GM12878 (cell line): ENCODE data around the gene EPB41L4A. TPM values are rescaled to one million over a fixed set of nuclear protein-coding genes. Genes with fewer than 3 reads are reported as not detected.

ENCODE experiments used
- ATAC-seq: fragments of 200-7000 bp; cut with Tn5 transposase; 3 replicates; pipeline ENCODE4 v1.9.1; 2020; ENCODE audit warnings: mild to moderate bottlenecking, moderate library complexity
- BruUV-seq: library from RNA; stranded (reverse); fragments of 400-500 nt; replicated peaks from 2 replicates; lab custom pipeline; 2021; lab: Mats Ljungman, UMichigan
- CTCF ChIA-PET: fragments of 300-600 bp; sonication (Branson Sonifier 250); formaldehyde crosslinking; extraction: SDS; loops from one replicate; lab custom pipeline; 2021; ENCODE audit warnings: inconsistent platforms; lab: Yijun Ruan, JAX
- POLR2A ChIA-PET: fragments of 350-600 bp; formaldehyde crosslinking; extraction: SDS; loops from one replicate; lab custom pipeline; 2021; ENCODE audit warnings: inconsistent platforms; lab: Charles Lee
- RAD21 ChIA-PET: fragments of 300-600 bp; sonication (Branson Sonifier 250); formaldehyde crosslinking; loops from one replicate; lab custom pipeline; 2023; ENCODE audit warnings: antibody characterized with exemption; ENCODE audit not compliant: unreplicated experiment; lab: Charles Lee
- SMC1A ChIA-PET: fragments of 300-600 bp; sonication (Branson Sonifier 250); formaldehyde crosslinking; loops from one replicate; lab custom pipeline; 2023; ENCODE audit not compliant: unreplicated experiment, uncharacterized antibody; lab: Charles Lee
- DNase-seq: peaks from one replicate; pipeline ENCODE4 v3.0.0-alpha.2; 2011; ENCODE audit warnings: low read depth, low spot score
- FAIRE-seq: peaks from 3 replicates; lab custom pipeline; 2011; peaks lifted over from hg19 to GRCh38; lab: Jason Lieb, UNC
- H2AFZ ChIP-seq: 2 replicates; pipeline ENCODE4 v1.6.0; 2011; ENCODE audit warnings: low read depth, low read length, control low read depth; ENCODE audit not compliant: control insufficient read depth
- H3K27ac ChIP-seq: 2 replicates; pipeline ENCODE4 v1.5.1; 2011; ENCODE audit warnings: control low read depth; ENCODE audit not compliant: control insufficient read depth, insufficient read depth
- H3K27me3 ChIP-seq, 2 experiments: replicated peaks in 1 of 2; 2 replicates each; pipeline versions ENCODE4 v1.6.0 to v1.6.1; 2011; ENCODE audit warnings: low read length in 1 of 2; ENCODE audit not compliant: control insufficient read depth in 2 of 2, insufficient read depth in 2 of 2
- H3K36me3 ChIP-seq, 2 experiments: 2 replicates each; pipeline ENCODE4 v1.5.1; 2011; ENCODE audit warnings: low read length in 1 of 2; ENCODE audit not compliant: control insufficient read depth in 2 of 2, insufficient read depth in 2 of 2
- H3K4me1 ChIP-seq: 2 replicates; pipeline ENCODE4 v1.6.1; 2011; ENCODE audit warnings: mild to moderate bottlenecking, low read length, moderate library complexity, mixed read lengths; ENCODE audit not compliant: control insufficient read depth, insufficient read depth
- H3K4me2 ChIP-seq: 2 replicates; pipeline ENCODE4 v1.6.0; 2011; ENCODE audit warnings: control low read depth; ENCODE audit not compliant: control insufficient read depth, insufficient read depth
- H3K4me3 ChIP-seq: fragments of 200-600 bp; sonication (generic); 2 replicates; pipeline ENCODE4 v1.5.1; 2016
- H3K79me2 ChIP-seq: 2 replicates; pipeline ENCODE4 v1.6.0; 2011; ENCODE audit warnings: low read length; ENCODE audit not compliant: control insufficient read depth, insufficient read depth
- H3K9ac ChIP-seq: 2 replicates; pipeline ENCODE4 v1.8.0; 2011; ENCODE audit warnings: low read length, control low read depth, mixed read lengths; ENCODE audit not compliant: control insufficient read depth, insufficient read depth
- H3K9me3 ChIP-seq: replicated peaks from 3 replicates; pipeline ENCODE4 v1.5.1; 2011; ENCODE audit warnings: mild to moderate bottlenecking, low read length; ENCODE audit not compliant: control insufficient read depth, insufficient read depth
- H4K20me1 ChIP-seq: 2 replicates; pipeline ENCODE4 v1.6.0; 2011; ENCODE audit not compliant: control insufficient read depth, insufficient read depth
- BACH1 ChIP-seq: fragments of 450-650 bp; IDR thresholded peaks from 2 replicates; pipeline ENCODE4 v1.6.1; 2017; ENCODE audit warnings: mild to moderate bottlenecking, borderline replicate concordance
- BCL11A ChIP-seq: IDR thresholded peaks from 2 replicates; pipeline ENCODE4 v1.6.1; 2011; ENCODE audit warnings: low read depth, low read length
- CBX5 ChIP-seq: sonication (generic); IDR thresholded peaks from 2 replicates; pipeline ENCODE4 v1.6.1; 2016; ENCODE audit warnings: low read depth, moderate library complexity, mild to moderate bottlenecking, inconsistent platforms
- CREB1 ChIP-seq: IDR thresholded peaks from 2 replicates; pipeline ENCODE4 v1.6.1; 2012; ENCODE audit warnings: low read depth, mild to moderate bottlenecking, inconsistent platforms
- FOXK2 ChIP-seq: fragments of 450-650 bp; IDR thresholded peaks from 2 replicates; pipeline ENCODE4 v1.6.1; 2017; ENCODE audit warnings: mild to moderate bottlenecking, moderate library complexity
- GATAD2B ChIP-seq: fragments of 450-650 bp; conservative IDR thresholded peaks from 2 replicates; pipeline ENCODE4 v1.6.1; 2017; ENCODE audit warnings: low read depth, mild to moderate bottlenecking, moderate library complexity
- JUNB ChIP-seq: IDR thresholded peaks from 2 replicates; pipeline ENCODE4 v1.6.1; 2016; ENCODE audit warnings: antibody characterized with exemption, mild to moderate bottlenecking
- MAX ChIP-seq: IDR thresholded peaks from 2 replicates; pipeline ENCODE4 v1.6.1; 2012; ENCODE audit warnings: low read depth, low read length, improper control_type of control experiment
- NBN ChIP-seq: fragments of 450-650 bp; IDR thresholded peaks from 2 replicates; pipeline ENCODE4 v1.6.1; 2016
- NKRF ChIP-seq: fragments of 450-650 bp; conservative IDR thresholded peaks from 2 replicates; pipeline ENCODE4 v1.6.1; 2017; ENCODE audit warnings: mild to moderate bottlenecking, moderate library complexity
- POLR2A ChIP-seq: IDR thresholded peaks from 2 replicates; pipeline ENCODE4 v1.6.1; 2011; ENCODE audit warnings: low read depth, mild to moderate bottlenecking, low read length
- RELA ChIP-seq: fragments of 450-650 bp; IDR thresholded peaks from 2 replicates; pipeline ENCODE4 v1.8.0; 2014; ENCODE audit warnings: borderline replicate concordance; ENCODE audit not compliant: partially characterized antibody
- SIX5 ChIP-seq: IDR thresholded peaks from 2 replicates; pipeline ENCODE4 v1.6.1; 2011; ENCODE audit warnings: mild to moderate bottlenecking, low read depth, low read length, moderate library complexity; ENCODE audit not compliant: severe bottlenecking
- SMAD1 ChIP-seq: fragments of 450-650 bp; IDR thresholded peaks from 2 replicates; pipeline ENCODE4 v1.6.1; 2018; ENCODE audit warnings: mild to moderate bottlenecking, low read depth; ENCODE audit not compliant: partially characterized antibody
- SRF ChIP-seq, 2 experiments: IDR thresholded peaks; 2 replicates each; pipeline ENCODE4 v1.6.1; 2011; ENCODE audit warnings: low read depth in 2 of 2, low read length in 2 of 2, mild to moderate bottlenecking in 1 of 2, moderate library complexity in 1 of 2
- WRNIP1 ChIP-seq: IDR thresholded peaks from 2 replicates; pipeline ENCODE4 v1.6.1; 2011; ENCODE audit warnings: low read depth, low read length, improper control_type of control experiment, borderline replicate concordance
- ZNF622 ChIP-seq: fragments of 450-650 bp; IDR thresholded peaks from 2 replicates; pipeline ENCODE4 v1.6.1; 2017; ENCODE audit warnings: mild to moderate bottlenecking, inconsistent platforms
- WGBS: methylation state at CpG from one replicate; pipeline ENCODE4 v1.1.6; 2016; ENCODE audit warnings: low lambda C conversion rate; ENCODE audit not compliant: insufficient replicate concordance, insufficient coverage; ENCODE audit errors: missing lambda C conversion rate; 5-methylcytosine and 5-hydroxymethylcytosine counted together
- in situ Hi-C: fragments of 300-500 bp; cut with MboI; formaldehyde crosslinking; loops from 9 replicates; pipeline ENCODE4 v1.14.3; 2018; ENCODE audit warnings: mixed read lengths
- intact Hi-C: fragments of 100-400 bp; cut with micrococcal nuclease; formaldehyde crosslinking; loops from one replicate; pipeline ENCODE4 v1.14.2; 2022; ENCODE audit not compliant: unreplicated experiment
- polyA plus RNA-seq, 11 experiments: library from polyadenylated mRNA; depleted of rRNA in 4 of 11; unstranded in 6 of 11; stranded (reverse) in 5 of 11; fragments of >200 nt; fragmentation: Nextera tagmentation in 4 of 11; fragmentation: Illumina TruSeq in 1 of 11; extraction: Ambion mirVana in 4 of 11; extraction: Trizol in 1 of 11; gene quantifications; 1 replicate in 1 of 11; 2 replicates in 10 of 11; pipeline versions ENCODE4 v1.2.1 to v1.2.3, GENCODE V29; 2011 to 2016; ENCODE audit warnings: inconsistent platforms in 2 of 11, missing spikeins in 2 of 11, low read depth in 1 of 11
- total RNA-seq, 4 experiments: library from RNA; depleted of rRNA in 3 of 4; stranded (reverse); fragments of >200 nt in 3 of 4; fragmentation: Illumina TruSeq in 1 of 4; extraction: Trizol in 1 of 4; gene quantifications; 2 replicates each; pipeline versions ENCODE4 v1.2.1 to v1.2.3, GENCODE V29; 2013 to 2021
- TF ChIP-seq, protein P1 (sequence below): fragments of 450-650 bp; IDR thresholded peaks from 2 replicates; pipeline ENCODE4 v1.6.1; 2017; ENCODE audit warnings: low read depth, mild to moderate bottlenecking, moderate library complexity

The EPB41L4A gene
- total and polyA plus RNA-seq, 10 of the 15 experiments (the other 5 are each of a cell fraction or from before 2014, with no cell fraction given) = 0.10 to 0.67 (median 0.30) TPM

- ChIA-PET POLR2A (no interaction called here), SMC1A (interaction anchor here (0.7 kb wide), 1 partner anchor 152 kb away, joined by 3 read pairs; no protein-coding TSS in a partner anchor), RAD21 (no interaction called here), CTCF (no interaction called here)
- no TSS peak for BruUV-seq
- Histone ChIP-seq H3K79me2 (no peaks in the 10 kb centered on the region), H3K4me3 (no peak overlapping the region), H3K27me3 (peaks cover 0 to 3% of the 10 kb centered on the region in 2 experiments; a peak in 2 of 4 replicates), H3K27ac (no peak overlapping the region), H2AFZ (no peak overlapping the region), H3K9me3 (no peaks in the 10 kb centered on the region), H3K36me3 (no peaks in the 10 kb centered on the region), H4K20me1 (no peaks in the 10 kb centered on the region), H3K4me2 (no peak overlapping the region), H3K4me1 (no peaks in the 10 kb centered on the region), H3K9ac (no peak overlapping the region)
- 31% methylated on average over 3 of the region's 3 CpGs for WGBS
- no peak for TF ChIP-seq FOXK2
- TF ChIP-seq JUNB = no peak
- no peak for TF ChIP-seq NBN
- no peak for TF ChIP-seq WRNIP1
- TF ChIP-seq CBX5 = no peak
- TF ChIP-seq BACH1 = no peak
- TF ChIP-seq NKRF = no peak
- TF ChIP-seq ZNF622 = no peak
- TF ChIP-seq POLR2A = no peak
- no peak for TF ChIP-seq SRF (IDR thresholded peaks at IDR 0.05; ENCODE audit: low read depth in 2 of 2, low read length in 2 of 2)
- no peak for TF ChIP-seq MAX
- TF ChIP-seq SIX5 = no peak
- TF ChIP-seq GATAD2B = no peak
- TF ChIP-seq SMAD1 = no peak
- no peak for TF ChIP-seq BCL11A
- TF ChIP-seq, protein P1, sequence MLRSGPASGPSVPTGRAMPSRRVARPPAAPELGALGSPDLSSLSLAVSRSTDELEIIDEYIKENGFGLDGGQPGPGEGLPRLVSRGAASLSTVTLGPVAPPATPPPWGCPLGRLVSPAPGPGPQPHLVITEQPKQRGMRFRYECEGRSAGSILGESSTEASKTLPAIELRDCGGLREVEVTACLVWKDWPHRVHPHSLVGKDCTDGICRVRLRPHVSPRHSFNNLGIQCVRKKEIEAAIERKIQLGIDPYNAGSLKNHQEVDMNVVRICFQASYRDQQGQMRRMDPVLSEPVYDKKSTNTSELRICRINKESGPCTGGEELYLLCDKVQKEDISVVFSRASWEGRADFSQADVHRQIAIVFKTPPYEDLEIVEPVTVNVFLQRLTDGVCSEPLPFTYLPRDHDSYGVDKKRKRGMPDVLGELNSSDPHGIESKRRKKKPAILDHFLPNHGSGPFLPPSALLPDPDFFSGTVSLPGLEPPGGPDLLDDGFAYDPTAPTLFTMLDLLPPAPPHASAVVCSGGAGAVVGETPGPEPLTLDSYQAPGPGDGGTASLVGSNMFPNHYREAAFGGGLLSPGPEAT = no peak
- no peak for TF ChIP-seq RELA
- TF ChIP-seq CREB1 = no peak
- FAIRE-seq (no peak), ATAC-seq (no peak), DNase-seq (no peak)
- intact Hi-C loops (no loop called here), in situ Hi-C loops (no loop called here)
Observed at GRCh38 chr5:112381521-112381920, 37.6 kb downstream of the EPB41L4A start.
